H1 (cell line): ENCODE measurements around the gene SLC9A3. TPM values are rescaled to one million over a fixed set of nuclear protein-coding genes. Genes with fewer than 3 reads are reported as not detected.

Experiments
- CTCF ChIA-PET: fragments of 300-600 bp; sonication (Branson Sonifier 250); formaldehyde crosslinking; loops from one replicate; lab custom pipeline; 2021; ENCODE audit not compliant: partially characterized antibody; lab: Charles Lee
- POLR2A ChIA-PET: fragments of 300-600 bp; sonication (Branson Sonifier 250); formaldehyde crosslinking; loops from one replicate; lab custom pipeline; 2021; ENCODE audit warnings: inconsistent platforms; ENCODE audit not compliant: partially characterized antibody; lab: Charles Lee
- DNase-seq, 2 experiments: peaks; one replicate each; pipeline versions ENCODE4 v3.0.0 to v3.0.0-alpha.2; 2010 to 2022; ENCODE audit warnings: low spot score in 2 of 2, low read depth in 1 of 2, mixed read lengths in 1 of 2
- FAIRE-seq: peaks from 2 replicates; lab custom pipeline; 2011; peaks lifted over from hg19 to GRCh38; lab: Jason Lieb, UNC
- H2AFZ ChIP-seq: 2 replicates; pipeline ENCODE4 v1.8.1; 2012; ENCODE audit warnings: low read length, inconsistent platforms
- H2AK5ac ChIP-seq: 2 replicates; pipeline ENCODE4 v1.6.1; 2013; ENCODE audit warnings: low read depth, low read length
- H2BK120ac ChIP-seq: replicated peaks from 2 replicates; pipeline ENCODE3; 2013; ENCODE audit warnings: low read depth, low read length, inconsistent platforms
- H2BK12ac ChIP-seq: 2 replicates; pipeline ENCODE4 v1.6.1; 2013; ENCODE audit warnings: low read depth, low read length
- H2BK15ac ChIP-seq: 2 replicates; pipeline ENCODE4 v1.6.1; 2013; ENCODE audit warnings: low read length
- H2BK20ac ChIP-seq: 2 replicates; pipeline ENCODE4 v1.6.1; 2013; ENCODE audit warnings: low read length
- H2BK5ac ChIP-seq: 2 replicates; pipeline ENCODE4 v1.6.1; 2013; ENCODE audit warnings: low read depth, low read length
- H3K14ac ChIP-seq: 2 replicates; pipeline ENCODE4 v1.6.1; 2013; ENCODE audit warnings: inconsistent platforms; ENCODE audit not compliant: insufficient read length
- H3K18ac ChIP-seq: 2 replicates; pipeline ENCODE4 v1.6.1; 2013; ENCODE audit warnings: low read length; ENCODE audit errors: extremely low read depth
- H3K23ac ChIP-seq: 2 replicates; pipeline ENCODE4 v1.6.1; 2013; ENCODE audit warnings: inconsistent platforms; ENCODE audit not compliant: insufficient read length
- H3K23me2 ChIP-seq: 2 replicates; pipeline ENCODE4 v1.6.1; 2013; ENCODE audit warnings: low read depth, low read length
- H3K27ac ChIP-seq: 2 replicates; pipeline ENCODE4 v1.6.1; 2011; ENCODE audit warnings: low read depth, low read length, inconsistent platforms
- H3K27me3 ChIP-seq, 4 experiments: replicated peaks in 1 of 4; 1 replicate in 1 of 4; 2 replicates in 3 of 4; pipeline versions ENCODE4 v1.6.1 to v1.8.1; 2011 to 2013; ENCODE audit warnings: low read length in 3 of 4, mild to moderate bottlenecking in 3 of 4, inconsistent platforms in 2 of 4, mixed read lengths in 2 of 4, moderate library complexity in 1 of 4; ENCODE audit not compliant: control insufficient read depth in 3 of 4, insufficient read depth in 3 of 4; ENCODE audit errors: extremely low read depth in 1 of 4
- H3K36me3 ChIP-seq, 4 experiments: 2 replicates each; pipeline versions ENCODE4 v1.6.1 to v1.8.1; 2011 to 2013; ENCODE audit warnings: mild to moderate bottlenecking in 4 of 4, low read length in 3 of 4, moderate library complexity in 2 of 4, control low read depth in 1 of 4, inconsistent platforms in 1 of 4; ENCODE audit not compliant: insufficient read depth in 4 of 4, control insufficient read depth in 2 of 4
- H3K4ac ChIP-seq: replicated peaks from 2 replicates; pipeline ENCODE3; 2013; ENCODE audit warnings: low read length, low read depth, mixed read lengths, inconsistent platforms; ENCODE audit not compliant: insufficient read length
- H3K4me1 ChIP-seq, 4 experiments: replicated peaks in 1 of 4; 1 replicate in 1 of 4; 2 replicates in 3 of 4; pipeline versions ENCODE4 v1.6.1 to v1.8.1; 2011 to 2013; ENCODE audit warnings: low read length in 3 of 4, inconsistent platforms in 2 of 4, mixed read lengths in 1 of 4; ENCODE audit not compliant: insufficient read depth in 4 of 4, control insufficient read depth in 3 of 4
- H3K4me2 ChIP-seq, 2 experiments: 2 replicates each; pipeline versions ENCODE4 v1.6.1 to v1.8.1; 2011 to 2013; ENCODE audit warnings: low read depth in 2 of 2, low read length in 2 of 2, control low read depth in 1 of 2, inconsistent platforms in 1 of 2, mild to moderate bottlenecking in 1 of 2; ENCODE audit not compliant: insufficient read depth in 1 of 2
- H3K4me3 ChIP-seq, 4 experiments: fragments of 200-600, 300-600 bp in 1 of 4; sonication (generic), shearing (Covaris generic), sonication (Bioruptor Twin) in 1 of 4; 2 replicates each; pipeline versions ENCODE4 v1.5.1 to v1.8.1; 2011 to 2016; ENCODE audit warnings: low read length in 4 of 4, low read depth in 3 of 4, control low read depth in 2 of 4, inconsistent platforms in 2 of 4, mild to moderate bottlenecking in 2 of 4, mixed read lengths in 1 of 4, moderate library complexity in 1 of 4; ENCODE audit not compliant: insufficient read depth in 2 of 4; ENCODE audit errors: extremely low read depth in 1 of 4
- H3K56ac ChIP-seq: replicated peaks from 2 replicates; pipeline ENCODE3; 2013; ENCODE audit warnings: low read depth, mild to moderate bottlenecking, mixed read lengths, low read length, inconsistent platforms; ENCODE audit not compliant: insufficient read length
- H3K79me1 ChIP-seq: 2 replicates; pipeline ENCODE4 v1.6.1; 2013; ENCODE audit warnings: low read depth, low read length, control low read depth
- H3K79me2 ChIP-seq, 2 experiments: 2 replicates each; pipeline versions ENCODE4 v1.6.1 to v1.8.1; 2012 to 2013; ENCODE audit warnings: low read length in 2 of 2, mild to moderate bottlenecking in 2 of 2, inconsistent platforms in 1 of 2; ENCODE audit not compliant: insufficient read depth in 2 of 2, control insufficient read depth in 1 of 2
- H3K9ac ChIP-seq, 4 experiments: replicated peaks in 1 of 4; 1 replicate in 1 of 4; 2 replicates in 3 of 4; pipeline versions ENCODE4 v1.6.1 to v1.8.1; 2011 to 2013; ENCODE audit warnings: low read depth in 3 of 4, low read length in 3 of 4, control low read depth in 2 of 4, mild to moderate bottlenecking in 2 of 4, moderate library complexity in 2 of 4, inconsistent platforms in 1 of 4; ENCODE audit errors: extremely low read depth in 1 of 4
- H3K9me3 ChIP-seq, 2 experiments: 2 replicates each; pipeline versions ENCODE4 v1.6.1 to v1.8.1; 2012 to 2013; ENCODE audit warnings: mild to moderate bottlenecking in 2 of 2, moderate library complexity in 2 of 2, control low read depth in 1 of 2, inconsistent platforms in 1 of 2, low read depth in 1 of 2, low read length in 1 of 2, mixed read lengths in 1 of 2; ENCODE audit not compliant: insufficient read depth in 2 of 2
- H4K20me1 ChIP-seq, 2 experiments: replicated peaks in 1 of 2; 2 replicates each; pipeline versions ENCODE3 to v1.8.1; 2011 to 2013; ENCODE audit warnings: inconsistent platforms in 2 of 2, low read length in 2 of 2, mild to moderate bottlenecking in 1 of 2; ENCODE audit not compliant: insufficient read depth in 2 of 2, control insufficient read depth in 1 of 2
- H4K5ac ChIP-seq: 2 replicates; pipeline ENCODE4 v1.6.1; 2013; ENCODE audit warnings: low read length, low read depth, mixed read lengths, inconsistent platforms; ENCODE audit not compliant: insufficient read length
- H4K8ac ChIP-seq: 2 replicates; pipeline ENCODE4 v1.8.0; 2013; ENCODE audit warnings: mild to moderate bottlenecking, moderate library complexity, low read length, inconsistent platforms; ENCODE audit not compliant: insufficient read depth; ENCODE audit errors: extremely low read depth
- H4K91ac ChIP-seq: replicated peaks from 2 replicates; pipeline ENCODE3; 2013; ENCODE audit warnings: low read length, mixed read lengths, inconsistent platforms; ENCODE audit not compliant: insufficient read length
- ATF3 ChIP-seq: IDR thresholded peaks from 2 replicates; pipeline ENCODE4 v1.6.1; 2011; ENCODE audit warnings: low read depth, mild to moderate bottlenecking, low read length; ENCODE audit not compliant: insufficient read depth
- CTBP2 ChIP-seq: IDR thresholded peaks from 2 replicates; pipeline ENCODE4 v1.7.0; 2011; ENCODE audit warnings: borderline replicate concordance, mild to moderate bottlenecking, moderate library complexity, mixed read lengths, low read length; ENCODE audit not compliant: insufficient read depth, insufficient read length
- E2F6 ChIP-seq: IDR thresholded peaks from 2 replicates; pipeline ENCODE4 v1.6.1; 2012; ENCODE audit warnings: inconsistent platforms
- EP300 ChIP-seq, 2 experiments: IDR thresholded peaks; 1 replicate in 1 of 2; 2 replicates in 1 of 2; pipeline ENCODE4 v1.6.1; 2011 to 2012; ENCODE audit warnings: low read depth in 2 of 2, low read length in 2 of 2, mild to moderate bottlenecking in 2 of 2, borderline replicate concordance in 1 of 2, inconsistent platforms in 1 of 2, moderate library complexity in 1 of 2
- GABPA ChIP-seq: IDR thresholded peaks from 2 replicates; pipeline ENCODE4 v1.6.1; 2011; ENCODE audit warnings: mild to moderate bottlenecking, low read length, moderate library complexity, borderline replicate concordance; ENCODE audit not compliant: insufficient read depth
- KDM5A ChIP-seq: fragments of 200-600 bp; IDR thresholded peaks from 2 replicates; pipeline ENCODE4 v1.7.1; 2012; ENCODE audit warnings: mild to moderate bottlenecking, low read length, inconsistent platforms, mixed read lengths
- POLR2A ChIP-seq, 2 experiments: IDR thresholded peaks; 1 replicate in 1 of 2; 2 replicates in 1 of 2; pipeline ENCODE4 v1.6.1; 2011; ENCODE audit warnings: low read depth in 2 of 2, low read length in 2 of 2, mild to moderate bottlenecking in 2 of 2; ENCODE audit errors: control extremely low read depth in 1 of 2
- POLR2AphosphoS5 ChIP-seq: IDR thresholded peaks from 2 replicates; pipeline ENCODE4 v1.6.1; 2011; ENCODE audit warnings: low read depth, low read length
- RAD21 ChIP-seq, 2 experiments: IDR thresholded peaks in 1 of 2; conservative IDR thresholded peaks in 1 of 2; 2 replicates each; pipeline ENCODE4 v1.6.1; 2011; ENCODE audit warnings: low read depth in 2 of 2, low read length in 2 of 2, improper control_type of control experiment in 1 of 2, inconsistent platforms in 1 of 2, mild to moderate bottlenecking in 1 of 2, moderate library complexity in 1 of 2
- SAP30 ChIP-seq: fragments of 300-600 bp; sonication (generic); IDR thresholded peaks from 2 replicates; pipeline ENCODE4 v1.7.1; 2012; ENCODE audit warnings: low read length, moderate library complexity, mild to moderate bottlenecking, inconsistent platforms; ENCODE audit not compliant: insufficient read depth, insufficient replicate concordance
- SUZ12 ChIP-seq: fragments of 200-600 bp; sonication (generic); IDR thresholded peaks from 2 replicates; pipeline ENCODE4 v1.6.1; 2012; ENCODE audit warnings: mild to moderate bottlenecking, inconsistent platforms, low read length, moderate library complexity, mixed read lengths
- WGBS, 2 experiments: shearing (Covaris generic) in 1 of 2; methylation state at CpG; one replicate each; pipeline versions ENCODE4 v1.1.6 to v1.1.7; 2013 to 2015; ENCODE audit warnings: low lambda C conversion rate in 2 of 2, mixed read lengths in 2 of 2, inconsistent platforms in 1 of 2, low coverage in 1 of 2, missing lambda C conversion rate in 1 of 2; ENCODE audit not compliant: insufficient replicate concordance in 2 of 2, insufficient coverage in 1 of 2, insufficient read length in 1 of 2; ENCODE audit errors: extremely low coverage in 1 of 2, missing lambda C conversion rate in 1 of 2; 5-methylcytosine and 5-hydroxymethylcytosine counted together
- polyA plus RNA-seq, 7 experiments: library from polyadenylated mRNA; depleted of rRNA in 3 of 7; stranded (reverse) in 5 of 7; unstranded in 2 of 7; fragments of >200 nt in 5 of 7; fragments of 200-250 nt in 2 of 7; gene quantifications; 1 replicate in 5 of 7; 2 replicates in 1 of 7; 4 replicates in 1 of 7; pipeline versions ENCODE4 v1.2.1 to v1.2.3, GENCODE V29; 2011 to 2013; ENCODE audit warnings: missing spikeins in 2 of 7, mixed read lengths in 2 of 7
- total RNA-seq: library from RNA; stranded (reverse); fragmentation: NEBNext Ultra II Directional; extraction: Animal tissue kit (Norgen Biotek cat#: 25700); gene quantifications from 2 replicates; pipeline ENCODE4 v1.2.1, GENCODE V29; 2021

Gene SLC9A3
- total and polyA plus RNA-seq, 2 of the 8 experiments (the other 6 are each of a cell fraction or from before 2014, with no cell fraction given), result 0.95 to 1.0 TPM

- H3K27me3 ChIP-seq, result peaks cover 35 to 57% (median 51%) of the 10 kb centered on the region in 4 experiments
- H3K4me2 ChIP-seq, result no peak overlapping the region
- no peak for TF ChIP-seq SAP30
- TF ChIP-seq POLR2A (IDR thresholded peaks at IDR 0.05; ENCODE audit: control extremely low read depth in 1 of 2, low read depth in 2 of 2, low read length in 2 of 2), result no peak
- TF ChIP-seq E2F6, result no peak
- no peak for TF ChIP-seq ATF3
- no peak for TF ChIP-seq CTBP2
- TF ChIP-seq SUZ12, result no peak
- no peak for TF ChIP-seq POLR2AphosphoS5
- no peak for TF ChIP-seq GABPA
- no peak for TF ChIP-seq EP300 (IDR thresholded peaks at IDR 0.05; ENCODE audit: borderline replicate concordance in 1 of 2, low read depth in 2 of 2, low read length in 2 of 2)
- TF ChIP-seq RAD21 (IDR thresholded peaks at IDR 0.05 in 1 of 2, conservative IDR thresholded peaks at IDR 0.05 in 1 of 2; ENCODE audit: low read depth in 2 of 2, low read length in 2 of 2), result no peak
- no peak for TF ChIP-seq KDM5A
Measured at GRCh38 chr5:521680-522079, 2.6 kb downstream of the SLC9A3 start.

More at GRCh38 chr5:521680-522079, 2.6 kb downstream of the SLC9A3 start:
- Histone ChIP-seq H3K79me1 (no peaks in the 10 kb centered on the region), H2BK12ac (no peak overlapping the region), H3K23me2 (peaks cover 13% of the 10 kb centered on the region; the same call in 1 of the 2 replicates), H2BK120ac (no peak overlapping the region), H3K18ac (no peak overlapping the region), H3K27ac (no peak overlapping the region), H3K36me3 (peaks cover 0 to 3% (median 0%) of the 10 kb centered on the region in 4 experiments; a peak in 1 of 8 replicates), H3K4me1 (peaks cover 0 to 23% (median 10%) of the 10 kb centered on the region in 4 experiments; a peak in 6 of 7 replicates), H3K14ac (no peak overlapping the region), H2BK15ac (no peak overlapping the region), H3K56ac (no peak overlapping the region), H4K8ac (peak overlapping the region; percentile 75; the same call in 1 of the 2 replicates), H2AK5ac (no peak overlapping the region), H2BK5ac (no peak overlapping the region), H3K4ac (no peak overlapping the region), H3K23ac (no peak overlapping the region), H2BK20ac (no peak overlapping the region), H3K9ac (no peak overlapping the region), H3K79me2 (no peaks in the 10 kb centered on the region), H4K91ac (no peak overlapping the region), H2AFZ (no peak overlapping the region), H3K4me3 (no peak overlapping the region), H4K20me1 (peaks cover 0 to 19% of the 10 kb centered on the region in 2 experiments), H3K9me3 (no peaks in the 10 kb centered on the region), H4K5ac (no peak overlapping the region)
- 89% methylated on average over 9 of the region's 9 CpGs; no CpG with 5 or more reads in 1 of the 2 experiments for WGBS, 2 experiments
- DNase-seq (no peak), FAIRE-seq (no peak)
- CTCF ChIA-PET, result interaction anchor here (1.5 to 2.9 kb wide), 4 partner anchors 9 to 17 kb away, joined by 3 to 11 read pairs (median 8); no protein-coding TSS in a partner anchor
- POLR2A ChIA-PET, result interaction anchor here (1.0 to 1.7 kb wide), 2 partner anchors 11 to 12 kb away, joined by 3 to 5 read pairs; no protein-coding TSS in a partner anchor
